Measurements from ENCODE around the gene SEPHS2. TPM values are rescaled to one million over a fixed set of nuclear protein-coding genes. Genes with fewer than 3 reads are reported as not detected.

Gene SEPHS2
- total and polyA plus RNA-seq, 2 of the 8 experiments (the other 6 are each of a cell fraction or from before 2014, with no cell fraction given), result 28.2 to 61.8 TPM

GRCh38 chr16:30476991-30477390 is 31.3 kb upstream of the SEPHS2 start:
- Histone ChIP-seq H2BK120ac (replicated peaks; ENCODE audit: low read depth, low read length) (no peak overlapping the region), H4K8ac (ENCODE audit: extremely low read depth, insufficient read depth, low read length) (no peak overlapping the region), H3K36me3 (ENCODE audit: control insufficient read depth in 2 of 4, insufficient read depth in 4 of 4, low read length in 3 of 4) (no peaks in the 10 kb centered on the region), H2AK5ac (ENCODE audit: low read depth, low read length) (no peak overlapping the region), H3K23ac (ENCODE audit: insufficient read length) (no peak overlapping the region), H2AFZ (ENCODE audit: low read length) (no peak overlapping the region), H3K23me2 (ENCODE audit: low read depth, low read length) (no peaks in the 10 kb centered on the region), H3K4me2 (ENCODE audit: insufficient read depth in 1 of 2, low read depth in 2 of 2, low read length in 2 of 2) (no peak overlapping the region), H3K14ac (ENCODE audit: insufficient read length) (no peak overlapping the region), H3K4ac (replicated peaks; ENCODE audit: insufficient read length, low read depth, low read length) (no peak overlapping the region), H3K9me3 (ENCODE audit: insufficient read depth in 2 of 2, low read depth in 1 of 2, low read length in 1 of 2) (no peaks in the 10 kb centered on the region), H3K4me3 (ENCODE audit: extremely low read depth in 1 of 4, insufficient read depth in 2 of 4, low read depth in 3 of 4, low read length in 4 of 4) (no peak overlapping the region), H3K9ac (replicated peaks in 1 of 4; ENCODE audit: extremely low read depth in 1 of 4, low read depth in 3 of 4, low read length in 3 of 4) (no peak overlapping the region), H2BK12ac (ENCODE audit: low read depth, low read length) (no peak overlapping the region), H2BK5ac (ENCODE audit: low read depth, low read length) (no peak overlapping the region), H3K27me3 (replicated peaks in 1 of 4; ENCODE audit: control insufficient read depth in 3 of 4, extremely low read depth in 1 of 4, insufficient read depth in 3 of 4, low read length in 3 of 4) (peaks cover 0 to 2% (median 0%) of the 10 kb centered on the region in 4 experiments; a peak in 1 of 7 replicates), H2BK20ac (ENCODE audit: low read length) (no peak overlapping the region), H4K5ac (ENCODE audit: insufficient read length, low read depth, low read length) (no peak overlapping the region), H3K79me2 (ENCODE audit: control insufficient read depth in 1 of 2, insufficient read depth in 2 of 2, low read length in 2 of 2) (no peaks in the 10 kb centered on the region), H4K91ac (replicated peaks; ENCODE audit: insufficient read length, low read length) (no peak overlapping the region), H4K20me1 (replicated peaks in 1 of 2; ENCODE audit: control insufficient read depth in 1 of 2, insufficient read depth in 2 of 2, low read length in 2 of 2) (no peaks in the 10 kb centered on the region), H3K79me1 (ENCODE audit: low read depth, low read length) (no peaks in the 10 kb centered on the region), H3K4me1 (replicated peaks in 1 of 4; ENCODE audit: control insufficient read depth in 3 of 4, insufficient read depth in 4 of 4, low read length in 3 of 4) (peaks cover 0 to 3% (median 0%) of the 10 kb centered on the region in 4 experiments; a peak in 1 of 7 replicates), H3K27ac (ENCODE audit: low read depth, low read length) (no peak overlapping the region), H2BK15ac (ENCODE audit: low read length) (no peak overlapping the region), H3K56ac (replicated peaks; ENCODE audit: insufficient read length, low read depth, low read length) (no peak overlapping the region), H3K18ac (ENCODE audit: extremely low read depth, low read length) (no peak overlapping the region)
- FAIRE-seq (no peak), DNase-seq (ENCODE audit: low read depth in 1 of 2, low spot score in 2 of 2) (no peak)
- CTCF ChIA-PET (ENCODE audit: partially characterized antibody), result interaction anchor here (0.7 to 1.0 kb wide), 3 partner anchors 28 to 138 kb away, joined by 3 to 5 read pairs (median 3); no protein-coding TSS in a partner anchor
- TF ChIP-seq CBX8 (IDR thresholded peaks at IDR 0.05; ENCODE audit: borderline replicate concordance, low read depth, low read length) (no peak), TEAD4 (IDR thresholded peaks at IDR 0.05; ENCODE audit: low read depth, low read length) (no peak), RNF2 (IDR thresholded peaks at IDR 0.05; ENCODE audit: borderline replicate concordance, low read depth, low read length, missing control alignments, poor library complexity, severe bottlenecking) (no peak)
- 85% methylated on average over 3 of the region's 3 CpGs; no CpG with 5 or more reads in 1 of the 2 experiments for WGBS, 2 experiments (ENCODE audit: extremely low coverage in 1 of 2, insufficient coverage in 1 of 2, insufficient read length in 1 of 2, insufficient replicate concordance in 2 of 2, low coverage in 1 of 2, low lambda C conversion rate in 2 of 2, missing lambda C conversion rate in 1 of 2)
- POLR2A ChIA-PET (ENCODE audit: partially characterized antibody), result interaction anchor here (0.6 kb wide), 1 partner anchor 18 kb away, joined by 5 read pairs; no protein-coding TSS in a partner anchor
